ENCODE results near the gene RANBP1. TPM values are rescaled to one million over a fixed set of nuclear protein-coding genes. Genes with fewer than 3 reads are reported as not detected.
A peak's percentile ranks its signal among the peaks of the same experiment; 100 is the strongest.

Gene RANBP1
- total and polyA plus RNA-seq, 9 of the 15 experiments (the other 6 are each of a cell fraction or from before 2014, with no cell fraction given) = 162 to 2,891 (median 1,289) TPM

DNA sequence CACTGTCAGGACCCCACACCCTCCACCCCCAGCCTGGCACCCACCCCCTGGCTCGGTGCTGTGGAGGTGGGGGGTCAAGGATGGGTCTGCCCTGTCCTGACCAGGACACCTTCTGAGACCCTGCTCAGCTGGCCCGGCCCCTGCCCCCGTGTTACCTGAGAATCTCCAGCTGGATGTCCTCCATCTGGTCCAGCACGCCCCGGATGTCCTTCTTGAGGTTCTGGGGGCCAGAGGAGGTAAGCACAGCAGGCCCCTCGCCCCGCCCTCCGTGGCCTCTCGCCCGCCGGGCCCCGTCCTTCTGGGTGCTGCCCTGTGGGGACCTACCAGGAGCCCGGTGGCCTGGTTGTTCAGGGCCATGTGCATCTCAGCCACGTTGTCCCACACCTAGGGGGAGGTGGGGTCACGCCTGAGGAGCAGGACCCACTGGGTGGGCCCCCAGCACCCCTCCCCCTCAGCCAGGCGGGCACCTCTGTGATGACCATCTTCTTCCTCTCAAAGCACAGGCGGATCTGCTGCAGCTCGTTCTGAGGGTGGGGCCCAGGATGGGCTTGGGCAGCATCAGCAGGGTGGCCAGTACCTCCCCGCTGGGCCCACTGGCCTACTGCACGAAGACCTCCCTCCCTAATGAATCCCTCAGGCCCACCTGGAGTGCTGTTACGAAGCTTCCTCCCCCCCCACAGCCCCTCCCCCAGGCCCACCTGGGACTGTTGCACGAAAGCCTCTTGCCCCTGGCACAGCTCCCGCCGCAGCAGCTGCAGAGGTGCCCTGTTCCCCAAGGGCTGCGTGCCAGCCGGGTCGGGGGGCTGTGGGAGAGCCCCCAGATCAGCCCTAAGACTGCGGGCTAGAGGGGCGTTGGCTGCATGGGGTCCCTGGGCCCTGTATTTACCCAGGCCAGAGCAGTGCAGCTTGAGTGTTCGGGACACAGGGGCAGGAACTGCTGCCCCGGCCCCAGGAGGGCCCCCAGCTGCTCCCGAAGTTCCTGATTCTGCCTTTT, 33.6 kb downstream of the RANBP1 start:
- FAIRE-seq = no peak
- TF ChIP-seq ZEB2 (IDR thresholded peaks at IDR 0.05) = no peak
- no peak for TF ChIP-seq TSC22D4 (tag; IDR thresholded peaks at IDR 0.05)
- no peak for TF ChIP-seq ELF2 (CRISPR knock-in tag; IDR thresholded peaks at IDR 0.05)
- TF ChIP-seq ATF1 (CRISPR knock-in tag; IDR thresholded peaks at IDR 0.05) = 0 out of 2 replicates have a peak, but pooled peaks have one; percentile 5
- no peak for TF ChIP-seq ATF1 (tag; IDR thresholded peaks at IDR 0.05)
- TF ChIP-seq, protein P1, sequence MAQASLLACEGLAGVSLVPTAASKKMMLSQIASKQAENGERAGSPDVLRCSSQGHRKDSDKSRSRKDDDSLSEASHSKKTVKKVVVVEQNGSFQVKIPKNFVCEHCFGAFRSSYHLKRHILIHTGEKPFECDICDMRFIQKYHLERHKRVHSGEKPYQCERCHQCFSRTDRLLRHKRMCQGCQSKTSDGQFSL (CRISPR knock-in tag; IDR thresholded peaks at IDR 0.05) = peak; percentile 88
- TF ChIP-seq, protein P1 (tag; IDR thresholded peaks at IDR 0.05) = peak in 1 of 2 experiments; percentile 45; a peak in 1 of 4 replicates
- TF ChIP-seq, protein P2, sequence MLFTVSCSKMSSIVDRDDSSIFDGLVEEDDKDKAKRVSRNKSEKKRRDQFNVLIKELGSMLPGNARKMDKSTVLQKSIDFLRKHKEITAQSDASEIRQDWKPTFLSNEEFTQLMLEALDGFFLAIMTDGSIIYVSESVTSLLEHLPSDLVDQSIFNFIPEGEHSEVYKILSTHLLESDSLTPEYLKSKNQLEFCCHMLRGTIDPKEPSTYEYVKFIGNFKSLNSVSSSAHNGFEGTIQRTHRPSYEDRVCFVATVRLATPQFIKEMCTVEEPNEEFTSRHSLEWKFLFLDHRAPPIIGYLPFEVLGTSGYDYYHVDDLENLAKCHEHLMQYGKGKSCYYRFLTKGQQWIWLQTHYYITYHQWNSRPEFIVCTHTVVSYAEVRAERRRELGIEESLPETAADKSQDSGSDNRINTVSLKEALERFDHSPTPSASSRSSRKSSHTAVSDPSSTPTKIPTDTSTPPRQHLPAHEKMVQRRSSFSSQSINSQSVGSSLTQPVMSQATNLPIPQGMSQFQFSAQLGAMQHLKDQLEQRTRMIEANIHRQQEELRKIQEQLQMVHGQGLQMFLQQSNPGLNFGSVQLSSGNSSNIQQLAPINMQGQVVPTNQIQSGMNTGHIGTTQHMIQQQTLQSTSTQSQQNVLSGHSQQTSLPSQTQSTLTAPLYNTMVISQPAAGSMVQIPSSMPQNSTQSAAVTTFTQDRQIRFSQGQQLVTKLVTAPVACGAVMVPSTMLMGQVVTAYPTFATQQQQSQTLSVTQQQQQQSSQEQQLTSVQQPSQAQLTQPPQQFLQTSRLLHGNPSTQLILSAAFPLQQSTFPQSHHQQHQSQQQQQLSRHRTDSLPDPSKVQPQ (CRISPR knock-in tag; IDR thresholded peaks at IDR 0.05; ENCODE audit: borderline replicate concordance) = no peak
- no peak for TF ChIP-seq GABPB1 (CRISPR knock-in tag; IDR thresholded peaks at IDR 0.05)
- TF ChIP-seq HNRNPL (IDR thresholded peaks at IDR 0.05; ENCODE audit: low read depth, low read length) = no peak
- TF ChIP-seq, protein P3, sequence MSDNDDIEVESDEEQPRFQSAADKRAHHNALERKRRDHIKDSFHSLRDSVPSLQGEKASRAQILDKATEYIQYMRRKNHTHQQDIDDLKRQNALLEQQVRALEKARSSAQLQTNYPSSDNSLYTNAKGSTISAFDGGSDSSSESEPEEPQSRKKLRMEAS (CRISPR knock-in tag; IDR thresholded peaks at IDR 0.05) = peak; percentile 67
- no peak for TF ChIP-seq DPF2 (IDR thresholded peaks at IDR 0.05)
- no peak for TF ChIP-seq HDAC3 (IDR thresholded peaks at IDR 0.05; ENCODE audit: borderline replicate concordance, partially characterized antibody)
- no peak for TF ChIP-seq ZNF785 (CRISPR knock-in tag; IDR thresholded peaks at IDR 0.05)
- TF ChIP-seq, protein P4, sequence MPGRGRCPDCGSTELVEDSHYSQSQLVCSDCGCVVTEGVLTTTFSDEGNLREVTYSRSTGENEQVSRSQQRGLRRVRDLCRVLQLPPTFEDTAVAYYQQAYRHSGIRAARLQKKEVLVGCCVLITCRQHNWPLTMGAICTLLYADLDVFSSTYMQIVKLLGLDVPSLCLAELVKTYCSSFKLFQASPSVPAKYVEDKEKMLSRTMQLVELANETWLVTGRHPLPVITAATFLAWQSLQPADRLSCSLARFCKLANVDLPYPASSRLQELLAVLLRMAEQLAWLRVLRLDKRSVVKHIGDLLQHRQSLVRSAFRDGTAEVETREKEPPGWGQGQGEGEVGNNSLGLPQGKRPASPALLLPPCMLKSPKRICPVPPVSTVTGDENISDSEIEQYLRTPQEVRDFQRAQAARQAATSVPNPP (IDR thresholded peaks at IDR 0.05; ENCODE audit: borderline replicate concordance, insufficient read depth, insufficient read length) = no peak
- 0 out of 2 replicates have a peak, but pooled peaks have one; percentile 4 for TF ChIP-seq ZBTB7A (IDR thresholded peaks at IDR 0.05; ENCODE audit: borderline replicate concordance, control insufficient read depth, low read depth, low read length)

More for the DNA sequence above, 33.6 kb downstream of the RANBP1 start:
- H3K9ac ChIP-seq (ENCODE audit: insufficient read depth in 1 of 2, low read depth in 2 of 2, low read length in 2 of 2) = peak overlapping the region in 1 of 2 experiments; percentile 63; a peak in 2 of 4 replicates
- 16% methylated on average over 32 of the region's 32 CpGs for WGBS (ENCODE audit: insufficient coverage, low coverage, missing lambda C conversion rate)
- intact Hi-C loops (cut with micrococcal nuclease) (loop anchor here (10.0 kb wide), 1 partner anchor 265 kb away; no protein-coding TSS in a partner anchor), in situ Hi-C loops (cut with MboI) (loop anchor here (25.0 kb wide), 1 partner anchor 538 kb away; no protein-coding TSS in a partner anchor)
- H4K20me1 ChIP-seq (replicated peaks; ENCODE audit: control insufficient read depth, insufficient read depth, low read length) = peaks cover 27% of the 10 kb centered on the region
- ATAC-seq = no peak
- no peak overlapping the region for H3K4me3 ChIP-seq
- ChIA-PET POLR2A (interaction anchor here (0.5 to 1.1 kb wide), 5 partner anchors 29 to 344 kb away, joined by 3 read pairs; partner anchors contain the start of gene TRMT2A), CTCF (ENCODE audit: low intra/inter-chr PET ratio) (no interaction called here)
- H3K36me3 ChIP-seq (ENCODE audit: control insufficient read depth, insufficient read depth, low read length) = no peaks in the 10 kb centered on the region
- H2AFZ ChIP-seq (ENCODE audit: low read depth, low read length) = no peak overlapping the region
- H3K9me3 ChIP-seq (replicated peaks; ENCODE audit: control insufficient read depth, insufficient read depth, low read depth, low read length) = no peaks in the 10 kb centered on the region
- no peaks in the 10 kb centered on the region for H3K79me2 ChIP-seq (ENCODE audit: control insufficient read depth, insufficient read depth, low read length)
- H3K4me2 ChIP-seq (ENCODE audit: insufficient read depth, low read length) = no peak overlapping the region
- peaks cover 0 to 79% of the 10 kb centered on the region in 2 experiments; a peak in 2 of 5 replicates for H3K4me1 ChIP-seq (replicated peaks in 1 of 2; ENCODE audit: control insufficient read depth in 2 of 2, insufficient read depth in 2 of 2, low read length in 2 of 2)
- DNase-seq (ENCODE audit: extremely low read depth in 1 of 4, low spot score in 3 of 4) = no peak
- H3K27me3 ChIP-seq (ENCODE audit: control insufficient read depth in 2 of 2, insufficient read depth in 2 of 2, low read length in 2 of 2) = peaks cover 15 to 26% of the 10 kb centered on the region in 2 experiments; a peak in 4 of 5 replicates
- no TSS peak for BruUV-seq (replicated peaks)
- no peaks in the 10 kb centered on the region for H3K9me1 ChIP-seq (ENCODE audit: control insufficient read depth, insufficient read depth, low read length)
- H3K27ac ChIP-seq (ENCODE audit: extremely low read depth, low read depth, low read length) = no peak overlapping the region

All from K562 (cell line).